Measurements from ENCODE around the gene CCR2.

The CCR2 gene

DNA sequence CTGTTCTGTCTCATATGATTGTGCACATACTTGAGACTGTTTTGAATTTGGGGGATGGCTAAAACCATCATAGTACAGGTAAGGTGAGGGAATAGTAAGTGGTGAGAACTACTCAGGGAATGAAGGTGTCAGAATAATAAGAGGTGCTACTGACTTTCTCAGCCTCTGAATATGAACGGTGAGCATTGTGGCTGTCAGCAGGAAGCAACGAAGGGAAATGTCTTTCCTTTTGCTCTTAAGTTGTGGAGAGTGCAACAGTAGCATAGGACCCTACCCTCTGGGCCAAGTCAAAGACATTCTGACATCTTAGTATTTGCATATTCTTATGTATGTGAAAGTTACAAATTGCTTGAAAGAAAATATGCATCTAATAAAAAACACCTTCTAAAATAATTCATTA is 21.9 kb downstream of the CCR2 start (continued):
- TF ChIP-seq ZNF704 (tag by site-specific recombination; IDR thresholded peaks at IDR 0.05) = no peak
- TF ChIP-seq HOXD13 (CRISPR knock-in tag; IDR thresholded peaks at IDR 0.05; ENCODE audit: borderline replicate concordance) = no peak
- TF ChIP-seq FEZF1 (tag by site-specific recombination; IDR thresholded peaks at IDR 0.05) = no peak
- TF ChIP-seq ZNF292 (tag by site-specific recombination; IDR thresholded peaks at IDR 0.05; ENCODE audit: borderline replicate concordance, low read depth) = no peak

- ChIA-PET CTCF (interaction anchor here (0.6 to 3.6 kb wide), 24 partner anchors 9 to 619 kb away, joined by 3 to 22 read pairs (median 4); partner anchors contain the start of gene CCR1), POLR2A (no interaction called here)
- TF ChIP-seq SCRT2 (tag by site-specific recombination; IDR thresholded peaks at IDR 0.05) (no peak), ZNF654 (tag by site-specific recombination; IDR thresholded peaks at IDR 0.05; ENCODE audit: low read depth) (peak; percentile 74), ZNF548 (tag by site-specific recombination; IDR thresholded peaks at IDR 0.05) (no peak)
- H3K9me3 ChIP-seq (ENCODE audit: control insufficient read depth, insufficient read depth, low read depth, low read length) = no peaks in the 10 kb centered on the region
- H3K27ac ChIP-seq (ENCODE audit: extremely low read depth, low read depth, low read length) = no peak overlapping the region
- no peak overlapping the region for H3K4me3 ChIP-seq (ENCODE audit: low read depth, low read length)
- H3K4me1 ChIP-seq (ENCODE audit: control insufficient read depth, insufficient read depth, low read length) = no peaks in the 10 kb centered on the region
- H3K36me3 ChIP-seq (ENCODE audit: control insufficient read depth in 2 of 2, insufficient read depth in 1 of 2, low read length in 2 of 2) = no peaks in the 10 kb centered on the region
Measured at GRCh38 chr3:46378426-46378942, 24.6 kb downstream of the CCR2 start.

DNA sequence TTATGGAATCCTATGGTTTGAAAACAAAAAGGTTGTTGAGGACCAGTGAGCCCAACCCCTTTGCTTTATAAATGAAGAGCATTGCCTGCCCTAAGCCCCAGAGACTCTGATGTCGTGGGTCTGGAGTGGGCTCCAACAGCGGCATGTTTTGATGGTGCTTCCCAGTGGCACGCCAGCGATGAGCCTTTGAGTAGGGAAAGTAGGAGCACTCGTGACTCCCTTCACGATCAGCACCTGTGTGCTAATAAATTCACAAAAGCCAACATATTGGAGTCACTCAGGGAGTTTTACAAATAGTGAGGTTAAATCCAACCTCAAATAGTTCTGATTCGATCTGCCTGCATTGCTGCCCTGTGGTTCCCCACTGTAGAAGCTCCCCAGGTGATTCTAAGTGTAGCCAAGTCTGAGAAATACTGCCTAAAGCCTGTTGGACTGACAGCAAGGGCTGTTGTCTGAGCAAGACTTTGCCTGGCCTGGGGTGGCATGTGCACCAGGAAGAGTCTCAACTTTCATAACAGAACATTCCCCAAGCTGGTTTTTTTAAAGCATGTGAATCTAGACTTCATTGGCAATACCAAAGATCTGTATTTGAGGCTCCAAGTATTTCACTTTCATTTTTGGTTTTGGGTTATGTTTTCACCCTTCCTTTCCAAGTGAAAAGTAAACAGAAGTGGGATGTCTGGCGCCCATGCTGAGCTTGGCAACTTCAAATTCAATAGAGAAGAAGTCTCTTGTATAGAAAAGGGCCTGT is 26.7 kb downstream of the CCR2 start:
- POLR2A ChIA-PET = no interaction called here
- Histone ChIP-seq H3K36me3 (ENCODE audit: control insufficient read depth in 2 of 2, insufficient read depth in 1 of 2, low read length in 2 of 2) (no peaks in the 10 kb centered on the region), H3K4me3 (ENCODE audit: low read depth, low read length) (no peak overlapping the region), H3K27ac (ENCODE audit: extremely low read depth, low read depth, low read length) (no peak overlapping the region), H3K9me3 (ENCODE audit: control insufficient read depth, insufficient read depth, low read depth, low read length) (no peaks in the 10 kb centered on the region), H3K4me1 (ENCODE audit: control insufficient read depth, insufficient read depth, low read length) (no peaks in the 10 kb centered on the region)
- CTCF ChIA-PET = interaction anchor here (0.6 kb wide), 2 partner anchors 26 to 162 kb away, joined by 3 to 5 read pairs; partner anchors contain the start of genes CCR5AS and CCRL2
- TF ChIP-seq FEZF1 (tag by site-specific recombination; IDR thresholded peaks at IDR 0.05) = no peak
- TF ChIP-seq ZNF529 (tag by site-specific recombination; IDR thresholded peaks at IDR 0.05; ENCODE audit: insufficient replicate concordance) = no peak
- TF ChIP-seq ZNF623 (tag by site-specific recombination; IDR thresholded peaks at IDR 0.05) = no peak
- TF ChIP-seq ZNF341 (tag by site-specific recombination; IDR thresholded peaks at IDR 0.05; ENCODE audit: low read depth) = no peak
- TF ChIP-seq ZNF175 (tag by site-specific recombination; IDR thresholded peaks at IDR 0.05) = no peak
- TF ChIP-seq ZNF280C (tag by site-specific recombination; IDR thresholded peaks at IDR 0.05) = no peak
- no peak for TF ChIP-seq KLF17 (tag by site-specific recombination; IDR thresholded peaks at IDR 0.05)
- TF ChIP-seq ZNF2 (tag by site-specific recombination; IDR thresholded peaks at IDR 0.05) = no peak
- no peak for TF ChIP-seq HOXD13 (CRISPR knock-in tag; IDR thresholded peaks at IDR 0.05; ENCODE audit: borderline replicate concordance)
- TF ChIP-seq GLIS1 (tag by site-specific recombination; IDR thresholded peaks at IDR 0.05) = no peak
- no peak for TF ChIP-seq ZNF530 (tag by site-specific recombination; IDR thresholded peaks at IDR 0.05; ENCODE audit: low read depth)
- TF ChIP-seq, protein P1, sequence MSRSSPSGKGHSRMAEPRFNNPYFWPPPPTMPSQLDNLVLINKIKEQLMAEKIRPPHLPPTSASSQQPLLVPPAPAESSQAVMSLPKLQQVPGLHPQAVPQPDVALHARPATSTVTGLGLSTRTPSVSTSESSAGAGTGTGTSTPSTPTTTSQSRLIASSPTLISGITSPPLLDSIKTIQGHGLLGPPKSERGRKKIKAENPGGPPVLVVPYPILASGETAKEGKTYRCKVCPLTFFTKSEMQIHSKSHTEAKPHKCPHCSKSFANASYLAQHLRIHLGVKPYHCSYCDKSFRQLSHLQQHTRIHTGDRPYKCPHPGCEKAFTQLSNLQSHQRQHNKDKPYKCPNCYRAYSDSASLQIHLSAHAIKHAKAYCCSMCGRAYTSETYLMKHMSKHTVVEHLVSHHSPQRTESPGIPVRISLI (tag by site-specific recombination; IDR thresholded peaks at IDR 0.05) = no peak
- TF ChIP-seq ZNF488 (tag by site-specific recombination; IDR thresholded peaks at IDR 0.05) = no peak
- no peak for TF ChIP-seq ZNF747 (tag by site-specific recombination; IDR thresholded peaks at IDR 0.05)
- no peak for TF ChIP-seq ZNF830 (tag by site-specific recombination; IDR thresholded peaks at IDR 0.05; ENCODE audit: low read depth)
- TF ChIP-seq ZNF112 (tag by site-specific recombination; IDR thresholded peaks at IDR 0.05) = no peak
- no peak for TF ChIP-seq ZNF18 (tag by site-specific recombination; IDR thresholded peaks at IDR 0.05)
- no peak for TF ChIP-seq ZNF610 (tag by site-specific recombination; IDR thresholded peaks at IDR 0.05; ENCODE audit: borderline replicate concordance)

Measured in HEK293 (cell line).